Measurements from ENCODE around the gene NTRK3.

NTRK3 gene

DNA sequence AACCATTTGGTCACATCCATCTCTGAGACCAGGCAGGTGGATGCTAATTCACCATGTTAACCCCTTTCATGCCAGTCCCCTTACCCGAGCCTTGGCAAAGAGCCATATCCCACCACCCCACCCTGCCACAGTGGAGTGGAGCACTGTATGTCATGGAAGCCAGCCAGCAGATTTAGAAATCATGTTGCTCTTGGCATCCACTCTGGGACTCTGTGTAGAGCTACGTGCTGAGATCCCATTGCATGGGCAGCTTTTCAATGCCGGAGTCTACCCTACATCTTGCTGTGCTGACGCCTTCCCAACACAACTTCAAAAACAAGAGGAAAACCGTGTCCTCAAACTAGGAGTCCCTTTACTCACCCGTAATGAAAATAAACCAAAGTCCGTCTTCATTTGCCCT, 131.0 kb downstream of the NTRK3 start:
- DNase-seq (ENCODE audit: low read depth in 1 of 2, low spot score in 1 of 2), result no peak

- no peak for DNase-seq (ENCODE audit: low read depth in 1 of 2, low spot score in 1 of 2)
These were observed 132.3 kb downstream of the NTRK3 start for GRCh38 chr15:88124199-88124598.

- no peak for DNase-seq (ENCODE audit: low read depth in 1 of 2, low spot score in 1 of 2)
These were observed 134.5 kb downstream of the NTRK3 start for GRCh38 chr15:88121968-88122530.

- no peak for DNase-seq (ENCODE audit: low read depth in 1 of 2, low spot score in 1 of 2)
These were observed 136.5 kb downstream of the NTRK3 start for GRCh38 chr15:88120026-88120425.

DNA sequence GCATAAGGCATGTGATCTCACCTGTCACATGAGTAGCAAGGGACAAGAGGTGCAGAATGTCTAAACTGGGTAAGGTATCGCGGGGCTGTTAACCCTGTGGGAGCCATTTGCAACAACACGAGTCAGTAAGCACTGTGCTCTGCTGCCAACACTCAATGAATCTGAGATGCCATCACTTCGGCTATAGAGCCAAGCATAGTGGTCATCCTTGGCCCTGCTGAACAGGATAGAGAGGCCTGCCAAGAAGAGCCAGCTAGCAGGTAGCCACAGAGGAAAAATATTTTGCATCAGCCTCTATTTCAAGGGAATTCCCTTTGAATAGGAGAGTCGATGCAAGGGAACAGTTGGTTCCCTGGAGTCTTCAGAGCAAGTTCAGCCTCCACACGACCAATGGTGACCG, 137.8 kb downstream of the NTRK3 start:
- no peak for DNase-seq (ENCODE audit: low read depth in 1 of 2, low spot score in 1 of 2)

GRCh38 chr15:88118035-88118434, 138.5 kb downstream of the NTRK3 start:
- DNase-seq (ENCODE audit: low read depth in 1 of 2, low spot score in 1 of 2), result no peak

DNA sequence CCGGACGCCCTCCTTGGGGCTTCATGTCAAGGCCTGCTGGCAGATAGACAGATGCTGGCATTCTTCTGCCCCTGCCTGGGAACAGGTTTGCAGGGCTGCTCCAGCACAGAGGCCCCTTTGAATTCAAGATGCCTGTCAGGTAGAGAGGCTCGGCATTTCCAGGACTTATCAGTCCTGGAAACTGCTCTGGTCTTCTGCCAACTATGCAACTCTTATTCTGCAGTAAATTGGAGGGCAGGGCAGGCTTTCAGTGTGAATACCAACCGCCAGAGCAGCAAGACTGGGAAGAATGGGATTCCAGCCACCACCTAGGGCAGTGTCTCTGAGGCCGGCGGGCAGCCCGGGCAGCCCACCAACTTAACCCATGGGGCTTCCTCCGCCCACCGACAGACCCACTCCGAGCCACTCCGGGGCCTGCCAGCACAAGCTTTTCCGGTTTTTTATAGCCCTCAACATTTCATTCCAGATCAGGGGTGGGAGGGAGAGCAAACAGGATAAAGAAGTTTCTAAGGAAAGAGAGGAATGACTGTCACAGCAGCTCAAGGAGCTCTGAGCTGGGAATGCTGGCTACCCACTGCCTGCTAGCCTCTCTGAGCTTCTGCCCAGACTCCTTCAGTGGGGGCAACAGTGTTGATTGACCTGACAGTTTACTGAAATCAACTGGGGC, 140.9 kb downstream of the NTRK3 start:
- DNase-seq (ENCODE audit: low read depth in 1 of 2, low spot score in 1 of 2), result no peak

DNA sequence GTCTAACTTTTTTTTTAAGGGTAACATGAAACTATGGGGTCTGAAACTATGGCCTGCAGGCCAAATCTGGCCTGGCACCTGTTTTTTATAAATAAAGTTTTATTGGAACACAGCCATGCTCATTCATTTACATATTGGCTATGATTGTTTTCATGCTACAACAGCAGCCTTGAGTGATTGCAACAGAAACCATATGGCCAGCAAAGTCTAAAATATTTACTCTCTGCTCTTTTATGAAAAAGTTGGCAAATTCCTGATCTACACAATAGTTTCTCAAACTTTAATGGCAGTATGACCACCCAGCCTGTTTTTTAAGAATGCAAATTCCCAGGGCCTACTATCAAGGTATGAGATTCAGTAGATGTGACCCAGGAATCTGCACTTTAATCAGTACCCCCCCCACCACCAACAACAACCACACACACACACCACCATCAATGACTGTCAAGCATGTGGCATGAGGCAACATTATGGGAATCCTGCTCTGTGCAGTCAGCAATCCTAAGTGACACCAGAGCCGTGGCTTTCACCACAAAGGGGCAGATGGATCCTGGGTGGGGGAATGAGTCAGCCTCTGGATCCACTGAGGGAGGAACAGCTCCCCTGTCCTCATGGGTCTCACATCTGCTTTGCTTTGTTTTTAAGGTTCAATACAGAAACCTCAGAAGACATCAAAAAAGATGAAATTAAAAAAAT, 142.8 kb downstream of the NTRK3 start:
- DNase-seq (ENCODE audit: low read depth in 1 of 2, low spot score in 1 of 2), result no peak

GRCh38 chr15:88108991-88109390, 147.5 kb downstream of the NTRK3 start:
- no peak for DNase-seq (ENCODE audit: low read depth in 1 of 2, low spot score in 1 of 2)

- no peak for DNase-seq (ENCODE audit: low read depth in 1 of 2, low spot score in 1 of 2)
These were observed 148.1 kb downstream of the NTRK3 start for GRCh38 chr15:88108477-88108876.

DNA sequence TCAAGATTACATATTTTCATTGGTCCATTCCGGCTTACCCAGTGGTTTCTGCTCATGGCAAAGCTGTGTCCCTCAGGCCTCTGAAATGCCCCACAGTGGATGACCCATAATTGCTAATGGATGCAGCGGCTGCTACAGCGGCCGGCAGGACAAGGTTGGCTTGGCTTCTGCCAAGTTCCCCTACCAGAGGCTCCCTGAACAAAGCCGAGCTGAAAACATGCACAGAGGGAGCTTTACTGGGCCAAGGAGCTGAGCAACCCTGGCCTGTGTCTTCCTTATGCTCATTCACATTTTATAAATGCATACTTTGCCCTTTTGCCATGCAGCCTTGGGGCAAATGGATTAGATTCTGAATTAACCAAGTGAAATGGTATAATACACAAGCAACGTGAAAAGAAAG, 150.5 kb downstream of the NTRK3 start:
- no peak for DNase-seq (ENCODE audit: low read depth in 1 of 2, low spot score in 1 of 2)

- no peak for DNase-seq (ENCODE audit: low read depth in 1 of 2, low spot score in 1 of 2)
These were observed 152.2 kb downstream of the NTRK3 start for GRCh38 chr15:88104357-88104756.

DNA sequence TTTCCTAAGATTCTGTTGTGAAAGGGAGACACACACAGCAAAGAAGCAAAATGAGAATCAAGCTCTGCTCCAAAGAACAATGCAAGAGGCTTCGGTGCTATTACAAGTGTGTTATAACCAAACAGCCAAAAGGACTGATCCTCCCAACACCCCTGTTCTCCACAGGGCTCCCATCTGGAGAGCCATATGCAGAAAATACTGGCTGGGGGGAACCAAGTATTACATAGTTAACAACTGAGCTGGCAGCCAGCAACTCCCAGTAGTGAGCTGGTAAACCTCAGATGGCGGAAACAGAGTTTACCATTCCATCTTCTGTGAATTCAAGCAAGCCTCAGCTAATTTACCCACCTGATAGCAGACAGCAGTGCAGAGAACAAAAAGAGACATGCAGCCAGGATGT, 156.4 kb downstream of the NTRK3 start:
- DNase-seq (ENCODE audit: low read depth in 1 of 2, low spot score in 1 of 2), result no peak

GRCh38 chr15:88098361-88098760, 158.2 kb downstream of the NTRK3 start:
- no peak for DNase-seq (ENCODE audit: low read depth in 1 of 2, low spot score in 1 of 2)

DNA sequence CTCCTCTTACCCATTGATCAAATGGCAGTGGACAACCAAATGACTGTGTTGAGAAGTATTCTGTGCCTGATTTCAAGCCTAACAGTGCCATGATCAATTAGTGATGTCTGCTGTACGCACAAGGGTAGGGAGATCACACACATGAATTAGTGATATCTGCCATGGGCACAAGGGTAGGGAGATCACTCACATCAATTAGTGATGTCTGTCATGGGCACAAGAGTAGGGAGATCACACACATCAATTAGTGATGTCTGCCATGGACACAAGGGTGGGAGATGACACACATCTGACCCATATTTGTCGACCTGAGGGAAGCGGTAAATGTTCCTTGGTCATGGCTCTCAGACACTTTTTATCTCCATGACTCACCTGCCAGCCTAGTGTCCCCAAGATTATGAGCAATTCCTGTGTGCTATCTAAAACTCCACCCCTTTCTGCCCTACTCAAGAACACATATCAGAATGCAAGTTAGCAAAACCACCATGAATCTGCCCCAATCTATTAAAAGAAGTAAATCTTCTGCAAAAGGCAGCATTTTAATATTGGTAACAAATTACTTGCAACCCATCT, 165.0 kb downstream of the NTRK3 start:
- no peak for DNase-seq (ENCODE audit: low read depth in 1 of 2, low spot score in 1 of 2)

- DNase-seq (ENCODE audit: low read depth in 1 of 2, low spot score in 1 of 2), result no peak
These were observed 166.0 kb downstream of the NTRK3 start for GRCh38 chr15:88090481-88091011.

DNA sequence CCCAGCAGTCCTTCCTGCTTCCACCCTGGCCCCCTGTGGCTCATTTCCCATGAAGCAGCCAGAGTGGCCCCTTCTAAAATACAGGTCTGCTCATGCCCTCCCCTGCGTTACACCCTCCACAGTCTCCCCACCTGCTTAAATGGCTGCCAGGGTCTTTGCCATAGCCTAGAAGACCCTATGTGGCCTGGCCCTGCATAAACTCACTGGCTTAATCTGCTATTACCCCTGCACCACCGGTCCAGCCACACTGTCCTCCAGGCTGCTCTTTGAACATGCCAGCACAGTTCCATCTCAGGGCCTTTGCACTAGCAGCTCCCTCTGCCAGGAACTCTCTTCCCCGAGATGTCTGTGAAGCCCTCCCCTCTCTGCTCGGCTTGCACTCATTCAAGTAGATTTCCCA, 166.8 kb downstream of the NTRK3 start:
- no peak for DNase-seq (ENCODE audit: low read depth in 1 of 2, low spot score in 1 of 2)

DNA sequence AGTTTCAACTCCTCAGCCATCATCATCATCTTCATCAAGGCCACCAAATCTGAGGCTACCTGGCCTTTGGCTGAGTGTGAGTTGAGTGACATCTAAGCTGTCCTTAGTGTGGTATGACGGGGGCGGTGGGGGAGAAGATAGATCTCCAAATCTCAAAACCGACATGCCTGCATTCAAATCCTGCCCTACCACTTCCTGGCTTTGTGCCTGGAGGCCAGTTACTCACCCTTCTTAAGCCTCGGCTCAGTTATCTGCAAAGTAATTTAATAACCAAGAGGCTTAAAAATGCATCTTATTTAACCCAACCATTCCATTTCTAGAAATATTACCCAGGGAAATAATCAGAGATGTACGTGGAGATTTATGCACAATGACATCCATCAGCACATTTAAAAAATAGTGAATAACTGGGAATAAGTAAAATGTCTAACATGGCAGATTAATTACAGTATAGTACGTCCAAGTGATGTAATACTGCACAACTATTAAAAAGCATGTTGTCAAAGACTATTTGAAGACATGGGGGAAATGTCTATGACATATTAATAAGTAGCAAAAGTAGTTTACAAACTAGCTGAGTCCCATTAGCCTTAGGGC, 167.4 kb downstream of the NTRK3 start:
- no peak for DNase-seq (ENCODE audit: low read depth in 1 of 2, low spot score in 1 of 2)

DNA sequence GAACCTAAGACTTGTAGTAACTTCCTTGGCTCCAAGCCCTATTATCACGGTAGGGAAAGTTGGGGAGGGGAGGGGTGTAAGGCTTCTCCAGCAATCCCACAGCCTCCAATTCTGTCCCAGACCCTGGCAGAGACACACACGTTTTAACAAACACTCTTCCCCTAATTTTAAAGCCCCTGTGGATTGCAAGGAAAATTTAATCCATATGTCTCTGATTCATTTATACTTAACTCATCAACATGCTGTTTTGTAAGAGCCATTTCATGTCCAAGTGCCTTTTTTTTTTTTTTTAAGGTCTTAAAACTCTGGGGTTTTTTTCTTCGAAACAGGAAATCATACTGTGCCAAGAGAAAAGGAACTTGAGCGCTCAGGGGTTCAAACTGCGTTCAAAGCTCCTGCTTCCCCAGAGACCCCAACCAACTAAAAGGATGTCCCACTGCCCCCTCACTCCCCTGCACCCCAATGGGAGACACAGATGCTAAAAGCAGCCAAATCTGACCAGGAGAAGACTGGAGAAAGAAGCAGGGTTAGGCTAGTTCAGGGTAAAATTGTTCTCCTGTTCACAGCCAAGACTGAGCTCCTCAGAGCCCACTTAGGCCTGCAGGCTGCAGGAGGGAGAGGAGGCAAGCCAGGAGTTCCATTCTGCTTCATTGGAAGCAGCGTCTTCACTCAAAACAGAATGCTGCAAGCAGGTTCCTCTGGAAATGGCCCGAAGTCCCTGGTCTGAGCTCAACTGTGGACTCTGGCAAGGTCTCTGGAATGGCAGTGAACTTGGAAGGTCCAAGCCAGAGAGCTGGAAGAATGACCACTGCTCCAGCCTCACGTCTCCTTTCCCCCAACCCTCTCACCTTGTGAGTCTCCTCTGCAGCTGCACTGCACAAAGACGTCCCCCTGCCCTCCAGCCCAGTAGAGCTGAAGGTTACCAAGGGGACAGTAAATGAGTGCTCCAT, 172.5 kb downstream of the NTRK3 start:
- no peak for DNase-seq (ENCODE audit: low read depth in 1 of 2, low spot score in 1 of 2)

DNA sequence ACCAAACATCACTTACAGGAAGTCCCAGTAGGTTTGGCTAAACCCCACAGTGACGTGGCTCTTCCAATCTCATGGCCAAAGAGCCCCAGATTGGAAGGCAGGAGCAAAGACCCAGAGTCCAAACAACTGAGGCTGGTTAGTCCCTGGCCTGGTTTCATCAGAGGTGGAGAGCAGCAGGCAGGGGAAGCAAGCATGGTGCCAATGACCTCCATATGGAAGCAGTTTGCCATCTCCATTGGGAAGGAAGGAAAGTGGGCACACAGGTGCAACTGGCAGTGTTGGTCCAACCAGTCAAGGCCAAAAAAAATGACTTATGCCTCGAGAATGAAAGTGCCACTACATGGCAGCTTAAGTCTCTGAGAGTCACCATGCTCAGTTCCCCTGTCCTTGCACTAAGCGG, 175.9 kb downstream of the NTRK3 start:
- DNase-seq (ENCODE audit: low read depth in 1 of 2, low spot score in 1 of 2), result no peak

All from activated T-helper 1 cell treated with anti-CD3 and anti-CD28 coated beads, Interleukin-2, amount 50 U/mL, for 16 hours (primary cell).